Kidney capillary endothelial cell (primary cell): Measurements from ENCODE around the gene LRP2BP.
"Not testable (repeated sequence)": the region's sequence is repeated elsewhere in the genome, so short reads cannot be mapped to it uniquely, and the experiment has no call there.

ENCODE experiments used
- DNase-seq: peaks from one replicate; pipeline ENCODE4 v3.0.0-alpha.2; 2018; ENCODE audit warnings: low spot score

The LRP2BP gene

GRCh38 chr4:185325721-185326120, 70.0 kb downstream of the LRP2BP start:
- not testable (repeated sequence) for DNase-seq

GRCh38 chr4:185324361-185324760, 71.4 kb downstream of the LRP2BP start:
- DNase-seq: not testable (repeated sequence)

GRCh38 chr4:185323606-185324005, 72.1 kb downstream of the LRP2BP start:
- DNase-seq: no peak

GRCh38 chr4:185322803-185323202, 72.9 kb downstream of the LRP2BP start:
- no peak for DNase-seq

GRCh38 chr4:185318679-185319078, 77.0 kb downstream of the LRP2BP start:
- DNase-seq: peak; percentile 14

GRCh38 chr4:185317880-185318279, 77.8 kb downstream of the LRP2BP start:
- DNase-seq: no peak

- not testable (repeated sequence) for DNase-seq
Observed at GRCh38 chr4:185317462-185317861, 78.3 kb downstream of the LRP2BP start.
